IPS-18c (cell line): ENCODE data around the gene HLA-DQB2.
"Not testable (repeated sequence)": the region's sequence is repeated elsewhere in the genome, so short reads cannot be mapped to it uniquely, and the experiment has no call there.

Experiments used
- H3K4me3 ChIP-seq: 2 replicates; pipeline ENCODE4 v1.7.0; 2013; ENCODE audit warnings: low read depth, mild to moderate bottlenecking, low read length, moderate library complexity; ENCODE audit not compliant: insufficient read depth
- H3K9me3 ChIP-seq: one replicate; pipeline ENCODE4 v1.6.1; 2013; ENCODE audit warnings: mild to moderate bottlenecking, low read length, moderate library complexity; ENCODE audit not compliant: control insufficient read depth, insufficient read depth

HLA-DQB2 gene

GRCh38 chr6:32763421-32763820 is at the start of gene HLA-DQB2:
TSS of gene HLA-DQB2 (minus strand) at chr6:32763532. CDS start at chr6:32763470, 62 bp downstream.
- no peak within 1 kb of the TSS for H3K4me3 ChIP-seq

DNA sequence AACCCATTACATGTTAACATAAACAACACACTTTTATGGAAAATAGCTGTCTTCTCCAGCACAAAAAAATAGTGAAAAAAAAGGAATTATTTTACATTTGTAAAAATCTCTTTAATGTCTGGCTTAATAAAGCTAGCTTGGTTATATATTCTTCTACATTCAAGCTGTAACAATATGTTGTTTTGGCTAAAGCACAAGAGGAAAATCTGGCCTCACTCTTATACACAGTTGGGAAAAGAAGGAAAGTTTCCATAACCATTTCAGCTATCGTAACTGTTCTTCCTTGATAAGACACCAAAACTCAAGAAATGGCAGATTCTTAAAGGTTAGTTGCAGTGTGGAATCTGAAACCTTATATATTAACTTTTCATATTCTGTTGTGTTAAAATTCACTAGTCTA is 45.8 kb upstream of the HLA-DQB2 start:
- H3K9me3 ChIP-seq, result no peaks in the 10 kb centered on the region
- H3K4me3 ChIP-seq, result no peak overlapping the region

More at GRCh38 chr6:32763421-32763820, at the start of gene HLA-DQB2:
- no peaks in the 10 kb centered on the region for H3K9me3 ChIP-seq

- Histone ChIP-seq H3K4me3 (no peak overlapping the region), H3K9me3 (no peaks in the 10 kb centered on the region)
Observed at GRCh38 chr6:32807020-32807580, 43.8 kb upstream of the HLA-DQB2 start.

DNA sequence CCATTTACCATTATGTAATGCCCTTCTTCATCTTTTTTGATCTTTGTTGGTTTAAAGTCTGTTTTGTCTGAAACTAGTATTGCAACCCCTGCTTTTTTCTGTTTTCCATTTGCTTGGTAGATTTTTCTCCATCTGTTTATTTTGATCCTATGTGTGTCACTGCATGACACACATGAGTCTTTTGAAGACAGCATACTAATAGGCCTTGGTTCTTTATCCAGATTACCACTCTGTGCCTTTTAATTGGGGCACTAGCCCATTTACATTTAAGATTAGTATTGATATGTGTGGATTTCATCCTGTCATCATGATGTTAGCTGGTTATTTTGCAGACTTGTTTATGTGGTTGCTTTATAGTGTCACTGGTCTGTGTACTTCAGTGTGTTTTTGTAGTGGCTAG is 42.1 kb upstream of the HLA-DQB2 start:
- H3K4me3 ChIP-seq, H3K9me3 ChIP-seq: not testable (repeated sequence)

GRCh38 chr6:32803416-32803815 is 40.1 kb upstream of the HLA-DQB2 start:
- Histone ChIP-seq H3K9me3 (no peaks in the 10 kb centered on the region), H3K4me3 (no peak overlapping the region)

DNA sequence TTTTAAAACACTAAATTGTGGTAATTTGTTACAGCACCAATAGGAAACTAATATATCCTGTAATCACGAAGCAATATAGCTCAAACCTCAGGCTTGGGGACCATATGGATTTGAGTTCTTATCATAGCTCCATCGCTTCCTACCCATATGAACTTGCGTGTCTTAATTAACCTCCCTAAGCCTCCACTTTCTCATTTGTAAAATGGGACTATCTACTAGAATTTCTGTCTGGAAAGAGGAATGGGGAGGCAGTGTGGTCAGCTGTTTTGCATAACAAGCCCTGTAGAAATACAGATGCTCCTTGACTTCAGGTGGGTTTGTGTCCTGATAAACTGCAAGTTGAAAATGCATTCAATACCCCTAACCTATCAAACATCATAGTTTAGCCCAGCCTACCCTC is 36.4 kb upstream of the HLA-DQB2 start:
- H3K9me3 ChIP-seq, result peaks cover 3% of the 10 kb centered on the region
- H3K4me3 ChIP-seq, result no peak overlapping the region

DNA sequence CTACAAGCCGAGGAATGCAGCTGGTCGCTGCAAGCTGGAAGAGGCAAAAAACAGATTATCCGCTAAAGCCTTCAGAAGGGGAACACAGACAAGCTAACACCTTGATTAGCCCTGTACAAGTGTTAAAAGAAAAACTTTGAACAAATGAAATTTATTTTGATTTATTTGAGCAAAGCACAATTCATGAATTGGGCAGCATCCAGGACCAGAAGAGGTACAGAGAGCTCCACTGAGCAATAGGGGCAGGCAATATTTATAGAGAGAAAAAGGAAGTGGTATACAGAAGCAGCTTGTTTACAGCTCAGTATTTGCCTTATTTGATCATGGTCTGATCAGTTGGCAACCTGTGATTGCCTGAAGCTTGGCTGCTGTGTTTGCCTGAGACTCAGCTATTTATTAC is 35.8 kb upstream of the HLA-DQB2 start:
- peaks cover 3% of the 10 kb centered on the region for H3K9me3 ChIP-seq
- no peak overlapping the region for H3K4me3 ChIP-seq

- H3K4me3 ChIP-seq, result no peak overlapping the region; the same call in 1 of the 2 replicates
- H3K9me3 ChIP-seq, result peaks cover 3% of the 10 kb centered on the region
Observed at GRCh38 chr6:32796848-32797776, 33.8 kb upstream of the HLA-DQB2 start.

- peaks cover 3% of the 10 kb centered on the region for H3K9me3 ChIP-seq
Observed at GRCh38 chr6:32794510-32794909, 31.2 kb upstream of the HLA-DQB2 start.

GRCh38 chr6:32792901-32793435 is 29.6 kb upstream of the HLA-DQB2 start:
- peaks cover 3% of the 10 kb centered on the region for H3K9me3 ChIP-seq
- no peak overlapping the region for H3K4me3 ChIP-seq

More at GRCh38 chr6:32794510-32794909, 31.2 kb upstream of the HLA-DQB2 start:
- no peak overlapping the region for H3K4me3 ChIP-seq

GRCh38 chr6:32790306-32790705 is 27.0 kb upstream of the HLA-DQB2 start:
- no peak overlapping the region for H3K4me3 ChIP-seq
- no peaks in the 10 kb centered on the region for H3K9me3 ChIP-seq

GRCh38 chr6:32785781-32786533 is 22.6 kb upstream of the HLA-DQB2 start:
- no peaks in the 10 kb centered on the region for H3K9me3 ChIP-seq
- H3K4me3 ChIP-seq, result no peak overlapping the region

- H3K9me3 ChIP-seq, H3K4me3 ChIP-seq: not testable (repeated sequence)
Observed at GRCh38 chr6:32782923-32783322, 19.6 kb upstream of the HLA-DQB2 start.

GRCh38 chr6:32779036-32779435 is 15.7 kb upstream of the HLA-DQB2 start:
- H3K4me3 ChIP-seq, result no peak overlapping the region
- peaks cover 2% of the 10 kb centered on the region for H3K9me3 ChIP-seq

GRCh38 chr6:32775071-32775470 is 11.7 kb upstream of the HLA-DQB2 start:
- no peak overlapping the region for H3K4me3 ChIP-seq
- peaks cover 2% of the 10 kb centered on the region for H3K9me3 ChIP-seq

- Histone ChIP-seq H3K4me3 (no peak overlapping the region), H3K9me3 (peaks cover 2% of the 10 kb centered on the region)
Observed at GRCh38 chr6:32774426-32774825, 11.1 kb upstream of the HLA-DQB2 start.

GRCh38 chr6:32772656-32773055 is 9.3 kb upstream of the HLA-DQB2 start:
- H3K9me3 ChIP-seq, result no peaks in the 10 kb centered on the region

More at GRCh38 chr6:32772656-32773055, 9.3 kb upstream of the HLA-DQB2 start:
- H3K4me3 ChIP-seq, result no peak overlapping the region
